Stimulated activated CD4-positive, alpha-beta T cell treated with anti-CD3 and anti-CD28 coated beads, Interleukin-15, amount 100 ng/mL, for 1 hour (primary cell): Measurements from ENCODE around the gene LIMS2.

Experiments used
- DNase-seq, 2 donors: peaks; one replicate each; pipeline ENCODE4 v3.0.0-alpha.2; 2020; ENCODE audit warnings: low read depth in 1 of 2, low spot score in 1 of 2

LIMS2 gene

DNA sequence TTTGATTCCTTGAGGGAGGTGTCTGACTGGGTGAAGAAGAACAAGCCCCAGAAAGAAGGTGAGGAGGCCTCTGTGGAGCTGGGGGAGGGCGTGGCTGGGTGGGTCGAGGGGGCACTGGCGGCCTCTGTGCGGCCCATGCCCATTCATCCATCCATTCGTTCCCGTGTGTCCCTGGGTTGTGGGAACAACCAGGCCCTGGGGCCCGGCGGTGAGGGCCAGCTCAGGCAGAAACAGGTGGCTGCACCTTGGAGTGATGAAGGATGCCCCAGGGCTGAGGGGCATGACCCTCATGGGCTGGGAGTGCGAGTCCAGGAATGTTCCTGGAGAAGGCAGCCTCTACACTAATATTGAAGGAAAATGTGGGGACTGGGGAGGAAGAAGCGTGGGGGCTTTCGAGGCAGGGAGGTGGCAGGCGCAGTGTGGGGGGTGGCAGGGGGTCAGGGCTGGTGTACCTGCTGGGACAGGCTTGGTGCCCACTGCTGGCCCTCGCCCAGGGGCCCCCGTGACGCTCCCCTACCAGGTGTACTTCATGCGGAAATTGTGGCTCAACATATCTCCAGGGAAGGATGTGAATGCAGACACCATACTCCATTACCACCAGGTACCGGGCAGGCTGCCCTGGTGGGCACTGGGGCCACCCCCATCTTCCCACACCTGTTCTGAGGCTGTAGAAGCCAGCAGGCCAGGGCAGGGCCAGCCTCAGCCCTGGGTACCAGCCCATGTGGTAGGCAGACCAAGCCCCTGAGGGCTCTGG lies 40.5 kb downstream of the LIMS2 start:
- DNase-seq = no peak

GRCh38 chr2:127634066-127634617 lies 41.2 kb downstream of the LIMS2 start:
- DNase-seq = no peak

DNA sequence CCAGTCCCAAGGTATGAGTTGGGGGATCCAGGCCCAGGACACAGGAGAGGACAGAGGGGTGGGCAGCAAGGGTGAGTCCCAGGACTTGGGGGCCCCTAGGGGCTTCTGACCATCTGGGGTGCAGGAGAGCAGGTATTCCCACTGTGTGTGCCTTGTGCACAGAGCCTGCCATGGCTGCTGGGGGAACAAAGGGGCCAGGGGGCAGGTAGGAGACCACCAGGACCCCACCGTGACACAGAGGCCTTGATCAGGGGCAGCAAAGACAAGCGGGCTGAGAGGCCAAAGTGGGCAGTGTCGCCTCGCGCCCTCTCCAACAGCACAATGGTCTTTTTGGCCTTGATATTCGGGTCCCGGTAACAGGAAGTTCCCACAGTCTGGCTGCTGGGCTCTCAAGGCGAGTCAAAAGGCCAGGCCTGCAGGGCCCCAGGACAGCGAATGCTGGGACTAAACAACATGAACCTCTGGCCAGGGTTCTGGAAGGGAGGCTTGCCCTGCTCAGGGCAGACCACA lies 41.7 kb downstream of the LIMS2 start:
- no peak for DNase-seq

- no peak for DNase-seq
These were observed 42.5 kb downstream of the LIMS2 start for GRCh38 chr2:127632592-127633489.

GRCh38 chr2:127631997-127632581 lies 43.2 kb downstream of the LIMS2 start:
- no peak for DNase-seq

GRCh38 chr2:127631541-127631996 lies 43.8 kb downstream of the LIMS2 start:
- DNase-seq = no peak

- DNase-seq = no peak
These were observed 44.3 kb downstream of the LIMS2 start for GRCh38 chr2:127630864-127631540.

GRCh38 chr2:127630096-127630863 lies 45.0 kb downstream of the LIMS2 start:
- DNase-seq = no peak

DNA sequence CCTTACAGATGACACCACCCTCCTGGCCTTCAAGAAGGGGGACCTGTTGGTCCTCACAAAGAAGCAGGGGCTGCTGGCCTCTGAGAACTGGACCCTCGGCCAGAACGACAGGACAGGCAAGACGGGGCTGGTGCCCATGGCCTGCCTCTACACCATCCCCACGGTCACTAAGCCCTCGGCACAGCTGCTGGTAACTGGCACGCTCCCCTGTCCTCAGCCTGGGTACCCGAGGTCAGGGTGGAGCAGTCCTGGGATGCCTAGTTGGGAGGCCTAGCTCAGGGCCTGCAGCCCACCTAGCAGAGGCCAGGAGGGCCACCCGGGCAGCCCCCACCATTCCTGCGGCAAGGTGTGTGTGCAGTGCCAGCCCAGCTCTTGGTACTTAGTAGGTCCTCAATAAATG lies 45.7 kb downstream of the LIMS2 start:
- no peak for DNase-seq

DNA sequence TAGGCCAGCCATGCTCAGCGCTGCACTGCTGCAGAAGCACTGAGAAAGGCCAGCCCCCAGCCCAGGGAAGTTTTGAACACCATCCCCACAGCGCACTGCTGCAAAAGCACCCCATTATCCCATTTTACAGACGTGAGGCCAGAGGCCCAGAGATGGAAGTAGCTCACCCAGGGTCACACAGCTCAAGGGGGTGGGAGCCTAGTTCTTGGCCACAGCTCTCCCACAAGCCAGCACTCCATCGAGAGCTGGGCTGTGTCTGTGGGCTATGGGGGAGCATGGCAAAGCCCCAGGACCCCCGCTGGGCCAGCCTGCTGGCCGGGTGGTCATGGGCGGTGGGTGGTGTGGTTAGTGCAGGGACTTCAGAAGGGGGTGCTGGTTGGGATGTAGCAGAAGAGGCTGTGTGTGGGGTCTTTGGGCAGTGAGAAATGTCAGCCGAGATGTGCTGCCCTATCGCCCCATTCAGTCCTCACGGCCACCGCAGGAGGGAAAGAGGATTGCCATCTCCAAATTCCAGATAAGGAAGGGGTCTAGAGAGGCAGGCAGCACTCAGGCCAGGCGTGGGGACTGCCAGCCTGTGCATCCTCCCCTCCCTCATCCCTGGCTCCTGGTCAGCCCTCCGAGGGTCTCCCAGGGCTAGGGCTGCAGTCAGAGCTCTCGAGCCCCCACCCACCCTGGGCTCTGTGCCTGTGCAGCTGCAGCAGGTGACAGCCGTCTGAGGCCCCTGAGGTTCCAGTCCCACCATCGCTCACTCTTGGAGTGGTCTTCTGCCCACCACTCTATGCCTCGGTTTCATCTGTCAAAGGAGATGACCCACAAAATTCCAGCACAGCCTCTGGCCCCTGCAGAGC lies 46.3 kb downstream of the LIMS2 start:
- no peak for DNase-seq

DNA sequence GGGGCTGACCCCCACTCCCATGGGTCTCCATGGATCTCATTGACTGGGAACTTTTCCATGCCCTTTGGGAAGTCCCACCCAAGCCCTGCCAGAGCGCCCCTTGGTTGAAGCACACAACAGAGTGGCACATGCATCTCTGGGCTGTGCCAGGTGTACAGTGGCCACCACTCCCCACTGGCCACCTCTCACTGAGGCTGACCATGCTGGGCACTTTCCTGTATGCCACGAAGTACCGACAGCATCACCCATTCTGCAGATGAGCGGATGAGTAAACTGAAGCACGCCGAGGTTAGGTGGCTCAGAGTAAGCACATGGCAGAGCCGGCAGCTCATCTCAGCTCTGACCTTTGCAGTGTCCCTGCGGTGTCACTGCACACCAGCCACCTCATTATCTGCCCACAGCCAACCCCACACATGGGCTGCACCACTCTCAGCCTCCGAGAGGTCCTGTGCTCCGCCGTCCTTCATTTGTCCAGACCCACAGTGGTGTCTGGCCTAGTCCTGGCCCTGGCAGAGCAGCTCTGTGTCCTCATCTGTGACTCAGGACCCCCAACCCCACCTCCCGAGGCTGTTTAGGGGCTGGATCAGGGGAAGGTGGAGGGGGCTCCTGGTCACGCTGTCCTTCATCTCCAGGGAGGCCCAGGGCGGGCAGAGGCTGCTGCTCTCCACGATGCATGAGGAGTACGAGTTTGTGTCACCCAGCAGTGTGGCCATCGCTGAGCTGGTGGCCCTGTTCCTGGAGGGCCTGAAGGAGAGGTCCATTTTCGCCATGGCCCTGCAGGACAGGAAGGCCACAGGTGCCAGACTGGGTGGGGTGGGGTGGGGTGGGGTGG lies 47.4 kb downstream of the LIMS2 start:
- DNase-seq = no peak

GRCh38 chr2:127626917-127627739 lies 48.2 kb downstream of the LIMS2 start:
- DNase-seq = no peak

DNA sequence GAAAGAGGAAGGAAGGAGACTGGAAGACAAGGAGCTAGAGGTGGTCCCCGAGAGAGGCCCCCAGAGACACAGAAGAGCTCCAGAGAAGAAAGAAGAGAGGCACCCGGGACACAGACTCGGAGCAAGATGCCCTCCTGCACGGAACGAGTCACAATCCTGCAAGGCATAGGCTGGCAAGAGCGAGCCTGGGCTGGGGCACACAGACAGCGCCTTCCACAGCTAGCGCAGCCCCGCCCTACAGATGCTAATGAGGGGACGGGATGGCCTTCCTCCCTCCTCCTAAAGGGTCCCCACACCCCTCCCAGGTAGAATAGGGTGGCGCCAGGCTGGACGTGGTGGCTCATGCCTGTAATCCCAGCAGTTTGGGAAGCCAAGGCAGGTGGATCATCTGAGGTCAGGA lies 49.2 kb downstream of the LIMS2 start:
- no peak for DNase-seq

DNA sequence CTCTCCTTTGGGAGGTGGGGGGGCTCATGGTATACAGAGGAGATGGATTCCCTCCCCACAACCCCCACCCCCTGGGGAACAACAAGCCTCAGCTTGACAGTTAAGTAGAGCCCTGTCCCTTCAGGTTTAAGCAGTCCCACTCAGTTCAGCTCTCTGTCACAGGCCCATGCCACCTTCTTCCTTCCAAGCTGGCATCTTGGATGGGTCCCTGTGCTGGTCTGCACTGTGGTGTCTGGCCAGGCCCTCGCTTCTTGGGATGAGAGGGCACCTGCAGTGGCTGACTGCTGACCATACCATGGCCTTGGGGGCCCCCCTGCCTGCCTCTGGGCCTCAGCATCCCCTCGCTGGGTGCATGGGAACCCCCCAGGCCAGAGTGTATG lies 49.8 kb downstream of the LIMS2 start:
- no peak for DNase-seq

- no peak for DNase-seq
These were observed 50.4 kb downstream of the LIMS2 start for GRCh38 chr2:127624756-127625571.

DNA sequence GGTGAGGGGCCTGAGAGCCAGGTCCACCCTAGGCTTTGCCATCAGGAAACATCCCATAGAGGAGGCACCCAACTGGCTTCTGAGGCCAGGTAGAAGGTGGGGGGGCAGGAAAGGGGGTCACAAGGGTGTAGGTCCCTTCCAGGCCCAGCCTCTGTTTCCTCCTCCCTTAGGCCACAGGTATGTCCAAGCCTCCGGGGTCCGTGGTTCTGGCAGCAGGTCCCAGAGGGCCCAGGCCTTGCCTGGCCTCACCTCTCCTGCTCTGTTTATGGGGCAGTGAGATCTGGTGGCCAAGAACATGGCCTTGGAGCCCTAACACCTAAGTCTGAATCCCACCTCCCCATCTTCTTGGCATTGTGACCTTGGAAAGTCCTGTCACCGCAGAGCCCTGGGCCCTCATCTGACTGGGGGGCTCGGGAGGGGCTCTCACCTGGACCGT lies 51.0 kb downstream of the LIMS2 start:
- no peak for DNase-seq
